ENCODE data around the gene SLC30A10.
"Not testable (repeated sequence)": the region's sequence is repeated elsewhere in the genome, so short reads cannot be mapped to it uniquely, and the experiment has no call there.

SLC30A10 gene

GRCh38 chr1:219897914-219898313 lies 30.4 kb downstream of the SLC30A10 start:
- no peak overlapping the region for H3K4me3 ChIP-seq (replicated peaks; ENCODE audit: low read depth, low read length)
- TF ChIP-seq CTCF (IDR thresholded peaks at IDR 0.05; ENCODE audit: low read depth, low read length, missing control alignments), result no peak
- DNase-seq (ENCODE audit: extremely low read depth, low read depth), result no peak

- not testable (repeated sequence) for H3K4me3 ChIP-seq (replicated peaks; ENCODE audit: low read depth, low read length); DNase-seq (ENCODE audit: extremely low read depth, low read depth)
These were observed 36.1 kb downstream of the SLC30A10 start for GRCh38 chr1:219892271-219892670.

GRCh38 chr1:219891846-219892245 lies 36.5 kb downstream of the SLC30A10 start:
- H3K4me3 ChIP-seq (replicated peaks; ENCODE audit: low read depth, low read length); DNase-seq (ENCODE audit: extremely low read depth, low read depth): not testable (repeated sequence)

- not testable (repeated sequence) for H3K4me3 ChIP-seq (replicated peaks; ENCODE audit: low read depth, low read length); DNase-seq (ENCODE audit: extremely low read depth, low read depth)
These were observed 39.7 kb downstream of the SLC30A10 start for GRCh38 chr1:219888667-219889066.

- no peak for DNase-seq (ENCODE audit: extremely low read depth, low read depth)
- no peak overlapping the region for H3K4me3 ChIP-seq (replicated peaks; ENCODE audit: low read depth, low read length)
- no peak for TF ChIP-seq CTCF (IDR thresholded peaks at IDR 0.05; ENCODE audit: low read depth, low read length, missing control alignments)
These were observed 42.7 kb downstream of the SLC30A10 start for GRCh38 chr1:219885680-219886079.

GRCh38 chr1:219883400-219884332 lies 44.7 kb downstream of the SLC30A10 start:
- no peak overlapping the region for H3K4me3 ChIP-seq (replicated peaks; ENCODE audit: low read depth, low read length)
- no peak for DNase-seq (ENCODE audit: extremely low read depth, low read depth)
- TF ChIP-seq CTCF (IDR thresholded peaks at IDR 0.05; ENCODE audit: low read depth, low read length, missing control alignments), result no peak

- TF ChIP-seq CTCF (IDR thresholded peaks at IDR 0.05; ENCODE audit: low read depth, low read length, missing control alignments), result no peak
- no peak for DNase-seq (ENCODE audit: extremely low read depth, low read depth)
- no peak overlapping the region for H3K4me3 ChIP-seq (replicated peaks; ENCODE audit: low read depth, low read length)
These were observed 45.6 kb downstream of the SLC30A10 start for GRCh38 chr1:219882755-219883154.

- no peak overlapping the region for H3K4me3 ChIP-seq (replicated peaks; ENCODE audit: low read depth, low read length)
- no peak for TF ChIP-seq CTCF (IDR thresholded peaks at IDR 0.05; ENCODE audit: low read depth, low read length, missing control alignments)
- DNase-seq (ENCODE audit: extremely low read depth, low read depth), result no peak
These were observed 46.3 kb downstream of the SLC30A10 start for GRCh38 chr1:219882096-219882495.
